ENCODE data around the gene SLC27A5. TPM values are rescaled to one million over a fixed set of nuclear protein-coding genes. Genes with fewer than 3 reads are reported as not detected.

SLC27A5 gene
- total RNA-seq, 1 donor from 2014 or later: not detected

GRCh38 chr19:58520257-58520599, 8.4 kb upstream of the SLC27A5 start:
- peak in 1 of 3 experiments; percentile 15 for TF ChIP-seq CTCF (IDR thresholded peaks at IDR 0.05)
- Histone ChIP-seq H3K4me1 (peaks cover 20 to 28% of the 10 kb centered on the region in 2 donors), H3K4me3 (peak overlapping the region; percentile 87 to 90), H3K27ac (peak overlapping the region; percentile 94 to 96), H3K9me3 (no peaks in the 10 kb centered on the region), H3K36me3 (peaks cover 20 to 23% of the 10 kb centered on the region in 2 donors), H3K27me3 (no peaks in the 10 kb centered on the region)
- intact Hi-C loops (cut with DNase I): no loop called here
- DNase-seq (ENCODE audit: low spot score in 2 of 2): no peak

- intact Hi-C loops (cut with DNase I): loop anchor here (1.0 to 2.0 kb wide), 10 partner anchors 20 to 192 kb away; partner anchors contain the start of genes CHMP2A, RPS5, TRIM28 and ZNF132
- Histone ChIP-seq H3K36me3 (peaks cover 24% of the 10 kb centered on the region in 2 donors), H3K9me3 (no peaks in the 10 kb centered on the region), H3K4me3 (peak within 1 kb of the TSS; percentile 87 to 90), H3K4me1 (peaks cover 20 to 29% of the 10 kb centered on the region in 2 donors), H3K27me3 (no peaks in the 10 kb centered on the region), H3K27ac (peak within 1 kb of the TSS; percentile 94 to 96)
- peak; percentile 76 to 94 (median 93) for TF ChIP-seq CTCF (IDR thresholded peaks at IDR 0.05)
- peak; percentile 70 to 96 for DNase-seq (ENCODE audit: low spot score in 2 of 2)
Measured at GRCh38 chr19:58519355-58520256, 7.8 kb upstream of the SLC27A5 start, which contains the start of gene ZBTB45. Gene ZBTB45 (minus strand): TSS chr19:58519810. CDS start chr19:58517673, 2,137 bp downstream.

- H3K4me3 ChIP-seq: peak overlapping the region; percentile 87 to 90
- peak in 1 of 2 donors; percentile 78 for DNase-seq (ENCODE audit: low spot score in 2 of 2)
- H3K4me1 ChIP-seq: peaks cover 20 to 31% of the 10 kb centered on the region in 2 donors
- no peaks in the 10 kb centered on the region for H3K27me3 ChIP-seq
- TF ChIP-seq CTCF (IDR thresholded peaks at IDR 0.05): peak in 1 of 3 experiments; percentile 44
- peak overlapping the region; percentile 94 to 96 for H3K27ac ChIP-seq
- H3K36me3 ChIP-seq: peaks cover 24 to 26% of the 10 kb centered on the region in 2 donors
- intact Hi-C loops (cut with DNase I): loop anchor here (1.0 to 2.0 kb wide), 10 partner anchors 20 to 192 kb away; partner anchors contain the start of genes CHMP2A, RPS5, TRIM28 and ZNF132
- no peaks in the 10 kb centered on the region for H3K9me3 ChIP-seq
Measured at GRCh38 chr19:58519087-58519354, 7.2 kb upstream of the SLC27A5 start.

GRCh38 chr19:58518256-58519086, 6.7 kb upstream of the SLC27A5 start:
- Histone ChIP-seq H3K4me1 (peaks cover 20 to 35% of the 10 kb centered on the region in 2 donors), H3K4me3 (peak overlapping the region; percentile 87 to 90), H3K27ac (peak overlapping the region; percentile 94 to 96), H3K36me3 (peaks cover 24 to 26% of the 10 kb centered on the region in 2 donors), H3K27me3 (no peaks in the 10 kb centered on the region), H3K9me3 (no peaks in the 10 kb centered on the region)
- intact Hi-C loops (cut with DNase I): loop anchor here (1.0 to 2.0 kb wide), 10 partner anchors 19 to 191 kb away; partner anchors contain the start of genes CHMP2A, RPS5, TRIM28 and ZNF132
- no peak for DNase-seq (ENCODE audit: low spot score in 2 of 2)
- TF ChIP-seq CTCF (IDR thresholded peaks at IDR 0.05): peak in 2 of 3 experiments; percentile 45 to 63
